Neural progenitor cell (in vitro differentiated cells): ENCODE measurements around the gene LRRK2.

Experiments
- CTCF ChIP-seq: fragments of 200-600 bp; sonication (generic); IDR thresholded peaks from 2 replicates; pipeline ENCODE4 v1.5.1; 2017; ENCODE audit warnings: antibody characterized with exemption, mild to moderate bottlenecking
- EZH2 ChIP-seq: fragments of 200-600 bp; sonication (generic); IDR thresholded peaks from 2 replicates; pipeline ENCODE4 v1.6.1; 2017; ENCODE audit warnings: antibody characterized with exemption, mild to moderate bottlenecking, moderate library complexity
- EZH2phosphoT487 ChIP-seq: fragments of 200-600 bp; sonication (generic); IDR thresholded peaks from 2 replicates; pipeline ENCODE4 v1.6.1; 2017; ENCODE audit warnings: antibody characterized with exemption

- TF ChIP-seq CTCF = no peak
- no peak for TF ChIP-seq EZH2phosphoT487
- TF ChIP-seq EZH2 = no peak
Observed at GRCh38 chr12:40248585-40249297, 23.9 kb downstream of the LRRK2 start.
